Mesothelial cell of epicardium (in vitro differentiated cells): ENCODE data around the gene CCDC69. TPM values are rescaled to one million over a fixed set of nuclear protein-coding genes. Genes with fewer than 3 reads are reported as not detected.
A peak's percentile ranks its signal among the peaks of the same experiment; 100 is the strongest.

Source experiments
- DNase-seq, 2 experiments: peaks; one replicate each; pipeline ENCODE4 v3.0.0; 2021; ENCODE audit warnings: low spot score in 2 of 2; ENCODE audit not compliant: unreplicated experiment in 2 of 2
- H3K27ac Mint-ChIP-seq: 2 replicates; pipeline ENCODE4 v1.8.0; 2021; ENCODE audit warnings: mixed read lengths
- H3K27me3 Mint-ChIP-seq: 2 replicates; pipeline ENCODE4 v1.8.0; 2021; ENCODE audit warnings: low read depth, mixed read lengths
- H3K36me3 Mint-ChIP-seq: 2 replicates; pipeline ENCODE4 v1.8.0; 2021; ENCODE audit warnings: mixed read lengths
- H3K4me1 Mint-ChIP-seq: 2 replicates; pipeline ENCODE4 v1.8.0; 2021; ENCODE audit warnings: mixed read lengths
- H3K4me3 Mint-ChIP-seq: 2 replicates; pipeline ENCODE4 v1.8.0; 2021; ENCODE audit warnings: mild to moderate bottlenecking, moderate library complexity, mixed read lengths
- H3K9me3 Mint-ChIP-seq: 2 replicates; pipeline ENCODE4 v1.8.0; 2021; ENCODE audit warnings: mixed read lengths
- CTCF ChIP-seq: fragments of 200-600 bp; sonication (generic); IDR thresholded peaks from one replicate; pipeline ENCODE4 v1.5.0; 2021; ENCODE audit warnings: antibody characterized with exemption; ENCODE audit not compliant: unreplicated experiment
- total RNA-seq: library from RNA; stranded (reverse); gene quantifications from 3 replicates; pipeline ENCODE4 v1.2.1, GENCODE V29; 2021

CCDC69 gene
- total RNA-seq, 1 donor from 2014 or later, result 4.8 TPM

GRCh38 chr5:151138114-151138513 lies 85.8 kb downstream of the CCDC69 start:
- Mint-ChIP-seq H3K36me3 (peaks cover 44% of the 10 kb centered on the region), H3K4me3 (no peak overlapping the region), H3K4me1 (peaks cover 11% of the 10 kb centered on the region), H3K27me3 (no peaks in the 10 kb centered on the region), H3K9me3 (no peaks in the 10 kb centered on the region), H3K27ac (no peak overlapping the region)
- DNase-seq, result no peak
- no peak for TF ChIP-seq CTCF

- Mint-ChIP-seq H3K9me3 (no peaks in the 10 kb centered on the region), H3K27me3 (no peaks in the 10 kb centered on the region), H3K27ac (no peak overlapping the region), H3K36me3 (peaks cover 50% of the 10 kb centered on the region), H3K4me1 (peaks cover 11% of the 10 kb centered on the region), H3K4me3 (no peak overlapping the region)
- no peak for TF ChIP-seq CTCF
- DNase-seq, result no peak
Measured at GRCh38 chr5:151137067-151137825, 86.6 kb downstream of the CCDC69 start.

- Mint-ChIP-seq H3K4me1 (no peaks in the 10 kb centered on the region), H3K9me3 (no peaks in the 10 kb centered on the region), H3K4me3 (no peak overlapping the region), H3K27ac (peak overlapping the region; percentile 25), H3K36me3 (peaks cover 69% of the 10 kb centered on the region), H3K27me3 (no peaks in the 10 kb centered on the region)
- DNase-seq, result no peak
- no peak for TF ChIP-seq CTCF
Measured at GRCh38 chr5:151134228-151134627, 89.7 kb downstream of the CCDC69 start.

GRCh38 chr5:151132963-151133362 lies 90.9 kb downstream of the CCDC69 start:
- peaks cover 69% of the 10 kb centered on the region for H3K36me3 Mint-ChIP-seq
- DNase-seq, result no peak
- no peaks in the 10 kb centered on the region for H3K9me3 Mint-ChIP-seq
- no peak overlapping the region for H3K4me3 Mint-ChIP-seq
- H3K4me1 Mint-ChIP-seq, result no peaks in the 10 kb centered on the region
- no peak for TF ChIP-seq CTCF
- no peak overlapping the region for H3K27ac Mint-ChIP-seq
- no peaks in the 10 kb centered on the region for H3K27me3 Mint-ChIP-seq

Other genes starting within 250 kb of the CCDC69 start
- 2.0 to 2.6 TPM (median 2.4 TPM) in 3 replicates for gene GPX3, start 203.5 kb downstream of the CCDC69 start, total RNA-seq
- 80.4 to 84.1 TPM (median 81.8 TPM) in 3 replicates for gene TNIP1, start 143.1 kb downstream of the CCDC69 start, total RNA-seq
- 178 to 197 TPM (median 186 TPM) in 3 replicates for gene ANXA6, start 66.3 kb downstream of the CCDC69 start, total RNA-seq
- 41.8 to 42.9 TPM (median 42.7 TPM) in 3 replicates for gene GM2A, start 29.1 kb upstream of the CCDC69 start, total RNA-seq
- gene SLC36A3, start 79.7 kb upstream of the CCDC69 start, total RNA-seq, result not detected in 3 replicates
- gene SLC36A2, start 123.5 kb upstream of the CCDC69 start, total RNA-seq, result not detected in 3 replicates
- 13.0 to 14.7 TPM (median 14.5 TPM) in 3 replicates for gene SLC36A1, start 223.5 kb upstream of the CCDC69 start, total RNA-seq